Gastrocnemius medialis (tissue), 4 donors: ENCODE data around the gene BRAF. TPM values are rescaled to one million over a fixed set of nuclear protein-coding genes. Genes with fewer than 3 reads are reported as not detected.
"Not testable (repeated sequence)": the region's sequence is repeated elsewhere in the genome, so short reads cannot be mapped to it uniquely, and the experiment has no call there.

ENCODE experiments used
- ATAC-seq, 2 donors: fragments of 150-250 bp; one replicate each; pipeline ENCODE4 v1.9.1; 2016
- DNase-seq, 2 donors: peaks; one replicate each; pipeline ENCODE4 v3.0.0-alpha.2; 2019
- H3K27ac ChIP-seq, 4 donors: fragments of 200-600 bp; sonication (generic); 1 replicate in 1 of 4; 2 replicates in 3 of 4; pipeline ENCODE4 v1.5.1; 2016 to 2018; ENCODE audit warnings: mild to moderate bottlenecking in 2 of 4, moderate library complexity in 1 of 4
- H3K27me3 ChIP-seq, 3 donors: fragments of 200-600 bp; sonication (generic) in 2 of 3; 1 replicate in 1 of 3; 2 replicates in 2 of 3; pipeline versions ENCODE4 v1.5.1 to v1.6.0; 2016 to 2019; ENCODE audit warnings: mild to moderate bottlenecking in 1 of 3, moderate library complexity in 1 of 3
- H3K36me3 ChIP-seq, 2 donors: fragments of 200-600 bp; sonication (generic) in 1 of 2; one replicate each; pipeline ENCODE4 v1.5.1; 2017 to 2018
- H3K4me1 ChIP-seq, 2 donors: fragments of 200-600 bp; sonication (generic) in 1 of 2; one replicate each; pipeline ENCODE4 v1.5.1; 2016 to 2017; ENCODE audit warnings: mild to moderate bottlenecking in 2 of 2
- H3K4me3 ChIP-seq, 4 donors: fragments of 200-600 bp; sonication (generic) in 3 of 4; 1 replicate in 1 of 4; 2 replicates in 3 of 4; pipeline ENCODE4 v1.5.1; 2016 to 2019; ENCODE audit warnings: mild to moderate bottlenecking in 2 of 4
- H3K9me3 ChIP-seq, 3 donors: fragments of 200-600 bp; sonication (generic) in 2 of 3; 1 replicate in 1 of 3; 2 replicates in 2 of 3; pipeline ENCODE4 v1.5.1; 2016 to 2019
- POLR2A ChIP-seq, 2 donors: fragments of 450-650 bp; IDR thresholded peaks; one replicate each; pipeline ENCODE4 v1.6.1; 2017; ENCODE audit warnings: antibody characterized with exemption in 2 of 2, mild to moderate bottlenecking in 2 of 2, moderate library complexity in 2 of 2
- in situ Hi-C, 4 donors: fragments of 200-750 bp; cut with MboI; loops; one replicate each; pipeline versions ENCODE4 v1.15.0 to v1.8.0; 2017; ENCODE audit warnings: low sequenced_read_pairs in 4 of 4
- intact Hi-C: fragments of 100-400 bp; cut with DNase I; formaldehyde crosslinking; loops from one replicate; pipeline ENCODE4 v1.15.1; 2023; ENCODE audit warnings: low total_unique reads
- total RNA-seq, 4 donors: library from RNA; depleted of rRNA; stranded (reverse); fragments of >200 nt; gene quantifications; one replicate each; pipeline versions ENCODE4 v1.1.0 to v1.2.3, GENCODE V29; 2016
- TF ChIP-seq, protein P1 (sequence below), 5 experiments: fragments of 450-650 bp in 3 of 5; fragments of 200-600 bp in 2 of 5; sonication (generic) in 2 of 5; IDR thresholded peaks in 4 of 5; conservative IDR thresholded peaks in 1 of 5; 1 replicate in 4 of 5; 2 replicates in 1 of 5; pipeline ENCODE4 v1.5.1; 2016 to 2019; ENCODE audit warnings: antibody characterized with exemption in 5 of 5, mild to moderate bottlenecking in 3 of 5, moderate library complexity in 3 of 5

Gene BRAF
- total RNA-seq, 4 donors from 2014 or later: 10.0 to 28.4 (median 19.2) TPM

DNA sequence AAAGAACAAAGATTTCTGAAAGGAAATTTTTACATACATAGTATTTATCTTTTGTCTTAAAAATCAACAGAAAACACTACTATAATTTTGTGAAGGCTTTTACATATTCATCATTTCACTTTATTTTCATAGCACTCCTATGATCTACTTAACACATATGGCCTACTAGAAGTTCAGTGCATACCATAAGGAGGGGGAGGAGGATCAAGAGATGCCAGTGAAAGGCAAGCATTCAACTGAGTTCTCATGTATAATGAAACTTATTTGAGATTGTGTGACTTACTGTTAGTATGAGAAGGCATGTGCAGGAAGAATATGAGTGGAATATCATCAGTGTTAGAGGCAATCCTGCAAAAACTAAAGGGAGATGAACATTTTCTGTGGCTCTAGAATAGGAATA, 10.6 kb downstream of the BRAF start:
- ATAC-seq: no peak
- intact Hi-C loops: no loop called here
- in situ Hi-C loops: no loop called here

DNA sequence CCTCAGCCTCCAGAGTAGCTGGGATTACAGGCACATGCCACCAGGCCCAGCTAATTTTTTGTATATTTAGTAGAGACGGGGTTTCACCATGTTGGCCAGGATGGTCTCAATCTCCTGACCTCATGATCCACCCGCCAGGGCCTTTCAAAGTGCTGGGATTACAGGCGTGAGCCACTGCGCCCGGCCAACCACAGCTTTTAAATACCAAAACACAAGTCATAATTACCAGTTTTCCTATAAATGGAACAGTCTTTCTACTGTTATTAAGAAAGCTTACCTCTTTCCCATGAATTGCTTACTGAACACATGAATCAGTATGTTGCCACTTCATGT, 11.2 kb downstream of the BRAF start:
- DNase-seq: not testable (repeated sequence)

More for the DNA sequence above, 10.6 kb downstream of the BRAF start:
- H3K27me3 ChIP-seq: no peaks in the 10 kb centered on the region
- H3K9me3 ChIP-seq: no peaks in the 10 kb centered on the region
- DNase-seq: no peak
- H3K4me3 ChIP-seq: no peak overlapping the region
- no peaks in the 10 kb centered on the region for H3K36me3 ChIP-seq
- peaks cover 16 to 21% of the 10 kb centered on the region in 2 donors for H3K4me1 ChIP-seq
- no peak overlapping the region for H3K27ac ChIP-seq
- TF ChIP-seq, protein P1, sequence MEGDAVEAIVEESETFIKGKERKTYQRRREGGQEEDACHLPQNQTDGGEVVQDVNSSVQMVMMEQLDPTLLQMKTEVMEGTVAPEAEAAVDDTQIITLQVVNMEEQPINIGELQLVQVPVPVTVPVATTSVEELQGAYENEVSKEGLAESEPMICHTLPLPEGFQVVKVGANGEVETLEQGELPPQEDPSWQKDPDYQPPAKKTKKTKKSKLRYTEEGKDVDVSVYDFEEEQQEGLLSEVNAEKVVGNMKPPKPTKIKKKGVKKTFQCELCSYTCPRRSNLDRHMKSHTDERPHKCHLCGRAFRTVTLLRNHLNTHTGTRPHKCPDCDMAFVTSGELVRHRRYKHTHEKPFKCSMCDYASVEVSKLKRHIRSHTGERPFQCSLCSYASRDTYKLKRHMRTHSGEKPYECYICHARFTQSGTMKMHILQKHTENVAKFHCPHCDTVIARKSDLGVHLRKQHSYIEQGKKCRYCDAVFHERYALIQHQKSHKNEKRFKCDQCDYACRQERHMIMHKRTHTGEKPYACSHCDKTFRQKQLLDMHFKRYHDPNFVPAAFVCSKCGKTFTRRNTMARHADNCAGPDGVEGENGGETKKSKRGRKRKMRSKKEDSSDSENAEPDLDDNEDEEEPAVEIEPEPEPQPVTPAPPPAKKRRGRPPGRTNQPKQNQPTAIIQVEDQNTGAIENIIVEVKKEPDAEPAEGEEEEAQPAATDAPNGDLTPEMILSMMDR (IDR thresholded peaks at IDR 0.05 in 4 of 5, conservative IDR thresholded peaks at IDR 0.05 in 1 of 5): no peak
- no peak for TF ChIP-seq POLR2A (IDR thresholded peaks at IDR 0.05)

DNA sequence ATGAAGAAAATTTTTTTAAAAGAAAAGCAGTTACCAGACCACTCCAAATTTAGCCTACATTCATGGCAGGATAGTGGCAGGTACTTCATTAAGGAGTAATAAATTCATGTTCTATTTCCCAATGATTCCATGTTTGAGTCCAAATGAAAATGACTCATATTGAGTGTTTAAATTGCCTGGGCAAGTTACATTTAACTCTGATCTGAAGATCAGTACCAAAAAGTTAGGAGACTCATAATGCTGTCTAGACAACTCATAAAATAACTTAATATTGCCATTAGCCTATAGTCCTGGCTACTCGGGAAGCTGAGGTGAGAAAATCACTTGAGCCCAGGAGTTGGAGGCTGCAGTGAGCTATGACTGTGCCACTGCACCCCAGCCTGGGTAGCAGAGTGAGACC, 13.0 kb downstream of the BRAF start:
- ATAC-seq (no peak), DNase-seq (no peak)
- H3K9me3 ChIP-seq: no peaks in the 10 kb centered on the region
- no peaks in the 10 kb centered on the region for H3K36me3 ChIP-seq
- no peak for TF ChIP-seq POLR2A (IDR thresholded peaks at IDR 0.05)
- TF ChIP-seq, protein P1 (IDR thresholded peaks at IDR 0.05 in 4 of 5, conservative IDR thresholded peaks at IDR 0.05 in 1 of 5): no peak
- no peak overlapping the region for H3K27ac ChIP-seq
- H3K27me3 ChIP-seq: no peaks in the 10 kb centered on the region
- peaks cover 16 to 21% of the 10 kb centered on the region in 2 donors for H3K4me1 ChIP-seq
- in situ Hi-C loops (no loop called here), intact Hi-C loops (no loop called here)
- H3K4me3 ChIP-seq: no peak overlapping the region

More for the DNA sequence above, 11.2 kb downstream of the BRAF start:
- H3K4me3 ChIP-seq, H3K27ac ChIP-seq, H3K36me3 ChIP-seq, in situ Hi-C loops, ATAC-seq, H3K9me3 ChIP-seq, H3K27me3 ChIP-seq, intact Hi-C loops: not testable (repeated sequence)
- H3K4me1 ChIP-seq: peaks cover 16 to 21% of the 10 kb centered on the region in 2 donors

DNA sequence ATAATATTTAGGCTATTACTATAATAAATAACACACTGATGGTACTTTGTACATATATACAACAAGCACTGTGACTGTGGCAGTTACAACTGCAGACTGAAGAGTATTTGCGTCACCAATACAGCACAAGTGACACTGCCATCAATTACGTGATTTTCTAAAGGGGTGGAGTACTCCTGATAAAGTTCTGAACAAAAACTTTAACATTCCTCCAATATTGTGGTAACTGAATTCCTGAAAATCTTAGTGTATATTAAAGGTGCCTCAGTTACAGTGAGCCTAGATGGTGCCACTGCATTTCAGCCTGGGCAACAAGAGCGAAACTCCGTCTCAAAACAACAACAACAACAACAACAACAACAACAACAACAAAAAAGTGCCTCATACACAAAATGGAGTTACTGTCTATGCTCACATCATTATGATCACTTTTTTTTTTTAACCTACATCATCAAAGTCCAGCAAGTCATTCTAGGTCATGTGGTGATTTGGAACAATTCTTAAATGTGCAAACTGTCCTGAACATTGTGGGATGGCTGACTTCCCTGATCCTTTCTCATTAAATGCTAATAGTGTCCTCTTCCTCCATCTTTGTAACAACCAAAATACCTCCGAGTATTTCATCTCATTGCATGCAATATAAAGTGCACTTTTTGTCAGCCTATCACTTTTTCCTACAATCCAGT, 15.1 kb downstream of the BRAF start:
- Histone ChIP-seq H3K27me3 (no peaks in the 10 kb centered on the region), H3K4me1 (peaks cover 7 to 13% of the 10 kb centered on the region in 2 donors), H3K9me3 (no peaks in the 10 kb centered on the region), H3K36me3 (no peaks in the 10 kb centered on the region), H3K4me3 (no peak overlapping the region), H3K27ac (no peak overlapping the region)
- DNase-seq (no peak), ATAC-seq (no peak)
- TF ChIP-seq POLR2A (IDR thresholded peaks at IDR 0.05): no peak
- TF ChIP-seq, protein P1 (IDR thresholded peaks at IDR 0.05 in 4 of 5, conservative IDR thresholded peaks at IDR 0.05 in 1 of 5): no peak
- intact Hi-C loops: no loop called here
- in situ Hi-C loops: no loop called here

DNA sequence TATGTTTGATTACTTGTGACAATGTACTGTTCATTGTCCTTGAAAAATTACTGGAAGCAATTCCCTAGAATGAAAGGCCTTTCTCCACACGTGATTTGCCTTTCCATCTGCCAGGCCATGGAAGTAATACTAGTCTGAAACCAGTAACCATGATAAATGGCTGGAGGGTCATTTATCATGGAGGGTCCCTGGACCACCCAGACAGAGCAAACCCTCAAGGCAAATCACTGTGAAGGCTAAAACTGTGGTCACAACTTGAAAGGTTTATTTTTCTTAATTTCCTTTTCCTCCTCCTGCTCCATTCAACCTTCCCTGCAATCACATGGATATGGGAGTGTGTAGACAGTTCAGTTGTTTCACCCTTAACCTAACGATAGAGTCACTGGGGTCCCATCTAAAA, 16.4 kb downstream of the BRAF start:
- intact Hi-C loops (no loop called here), in situ Hi-C loops (no loop called here)
- Histone ChIP-seq H3K27ac (no peak overlapping the region), H3K27me3 (no peaks in the 10 kb centered on the region), H3K9me3 (no peaks in the 10 kb centered on the region), H3K36me3 (no peaks in the 10 kb centered on the region), H3K4me3 (no peak overlapping the region), H3K4me1 (peaks cover 7% of the 10 kb centered on the region in 2 donors)
- ATAC-seq (no peak), DNase-seq (no peak)
- TF ChIP-seq, protein P1 (IDR thresholded peaks at IDR 0.05 in 4 of 5, conservative IDR thresholded peaks at IDR 0.05 in 1 of 5): no peak
- TF ChIP-seq POLR2A (IDR thresholded peaks at IDR 0.05): no peak
